ENCODE results near the gene APOA4.
A peak's percentile ranks its signal among the peaks of the same experiment; 100 is the strongest.
"Not testable (repeated sequence)": the region's sequence is repeated elsewhere in the genome, so short reads cannot be mapped to it uniquely, and the experiment has no call there.

APOA4 gene

DNA sequence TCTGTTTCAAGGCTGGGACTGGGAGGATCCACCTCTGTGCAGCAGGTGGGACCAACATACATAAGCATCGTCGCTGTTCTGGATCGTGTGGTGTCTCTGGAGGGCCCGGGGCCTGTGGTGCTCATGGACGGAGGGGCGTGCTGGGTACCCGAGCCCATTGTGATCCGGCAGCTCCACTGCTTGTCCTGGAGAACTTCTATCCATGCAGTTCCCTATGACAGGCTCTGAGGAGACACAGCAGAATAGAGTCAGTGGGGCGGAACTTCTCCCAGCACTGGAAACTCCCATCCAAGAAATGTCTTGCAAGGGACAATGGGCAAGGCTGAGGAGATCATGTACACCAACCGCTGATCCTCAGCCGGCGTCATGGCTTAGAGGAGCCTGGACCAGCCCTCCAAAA lies 26.0 kb upstream of the APOA4 start:
- DNase-seq, result no peak

GRCh38 chr11:116847612-116848011 lies 24.5 kb upstream of the APOA4 start:
- no peak for DNase-seq

DNA sequence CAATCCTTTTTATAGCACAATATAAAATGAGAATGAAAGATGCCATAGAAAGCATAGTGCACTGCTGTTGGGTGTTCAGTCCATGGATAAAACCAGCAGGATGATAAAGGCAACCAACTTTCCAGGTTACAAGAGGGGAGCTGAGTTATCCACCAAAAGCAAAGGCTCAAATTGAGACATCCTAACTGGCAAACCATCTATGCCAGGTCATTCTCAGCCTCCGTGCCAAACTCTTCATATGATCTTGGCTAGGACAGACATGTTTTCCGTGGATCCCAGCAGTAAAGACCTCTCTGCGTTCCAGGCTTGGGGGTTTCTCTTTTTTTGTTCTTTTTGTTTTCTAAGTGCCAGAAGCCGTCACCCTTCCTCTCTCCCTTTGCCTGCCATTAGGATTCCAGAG lies 21.6 kb upstream of the APOA4 start:
- DNase-seq, result no peak

DNA sequence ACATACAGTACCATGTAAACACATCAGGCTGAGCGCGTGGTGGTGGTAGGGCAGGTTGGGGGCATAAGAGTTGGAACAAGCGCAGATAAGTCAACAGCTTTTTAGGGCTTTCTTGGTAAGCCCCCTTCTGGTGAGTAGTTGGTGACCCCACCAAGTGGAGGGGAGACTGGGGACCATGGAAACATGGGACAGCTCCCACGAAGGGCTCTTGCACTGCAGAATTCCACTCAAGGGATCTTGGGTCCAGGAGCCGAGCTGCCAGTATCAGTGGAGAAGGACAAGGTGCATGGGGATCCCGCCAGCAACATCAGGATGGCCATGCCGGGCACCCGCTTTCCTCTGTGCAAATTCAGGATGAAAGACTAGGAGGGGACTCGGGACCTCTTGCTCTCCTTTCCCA lies 20.6 kb upstream of the APOA4 start:
- no peak for DNase-seq

GRCh38 chr11:116842909-116843308 lies 19.8 kb upstream of the APOA4 start:
- no peak for DNase-seq

GRCh38 chr11:116842117-116842516 lies 19.0 kb upstream of the APOA4 start:
- no peak for DNase-seq

GRCh38 chr11:116840746-116841296 lies 17.7 kb upstream of the APOA4 start:
- no peak for DNase-seq

GRCh38 chr11:116840224-116840745 lies 17.2 kb upstream of the APOA4 start:
- peak in 11 of 56 donors; percentile 6 to 44 (median 16) for DNase-seq

- DNase-seq, result no peak
These were observed 15.4 kb upstream of the APOA4 start for GRCh38 chr11:116838321-116839084.

DNA sequence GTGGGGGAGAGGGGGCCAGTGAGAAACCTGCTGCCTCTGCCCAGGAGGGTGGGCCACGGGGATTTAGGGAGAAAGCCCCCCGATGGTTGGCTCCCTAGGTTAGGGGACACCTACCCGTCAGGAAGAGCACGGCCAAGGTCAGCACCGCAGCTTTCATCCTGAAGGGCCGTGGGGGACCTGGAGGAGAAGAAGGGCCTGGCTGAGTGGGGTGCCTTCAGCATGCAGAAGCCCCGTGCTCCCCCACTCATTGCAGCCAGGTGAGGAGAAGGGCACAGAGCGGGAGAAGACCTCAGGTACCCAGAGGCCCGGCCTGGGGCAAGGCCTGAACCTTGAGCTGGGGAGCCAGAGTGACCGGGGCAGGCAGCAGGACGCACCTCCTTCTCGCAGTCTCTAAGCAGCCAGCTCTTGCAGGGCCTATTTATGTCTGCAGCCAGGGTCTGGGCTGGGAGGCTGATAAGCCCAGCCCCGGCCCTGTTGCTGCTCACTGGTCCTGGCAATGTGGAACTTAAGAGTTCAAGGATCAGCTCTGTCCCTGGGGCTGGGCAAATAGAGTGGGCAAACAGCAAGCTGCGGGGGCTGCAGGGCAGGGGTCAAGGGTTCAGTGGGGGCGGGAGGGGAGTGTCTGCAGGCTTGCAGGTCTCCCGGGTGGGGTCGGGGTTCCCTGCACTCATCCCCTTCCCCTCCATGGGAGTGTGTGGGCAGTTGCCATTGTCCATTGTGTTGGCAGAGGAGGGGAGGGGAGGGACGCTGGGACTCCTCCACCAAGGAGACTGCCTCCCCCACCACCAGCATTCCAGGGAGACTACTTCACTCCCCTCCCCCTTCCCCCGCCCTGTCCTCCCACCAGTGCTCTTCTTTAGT lies 14.4 kb upstream of the APOA4 start, which contains the start of gene APOA1:
Gene APOA1, minus strand, starts transcription at position 392 of the 861 bp plus-strand sequence. Its CDS starts 235 bp downstream, at position 157.
- DNase-seq, result peak in 1 of 56 donors; percentile 30

DNA sequence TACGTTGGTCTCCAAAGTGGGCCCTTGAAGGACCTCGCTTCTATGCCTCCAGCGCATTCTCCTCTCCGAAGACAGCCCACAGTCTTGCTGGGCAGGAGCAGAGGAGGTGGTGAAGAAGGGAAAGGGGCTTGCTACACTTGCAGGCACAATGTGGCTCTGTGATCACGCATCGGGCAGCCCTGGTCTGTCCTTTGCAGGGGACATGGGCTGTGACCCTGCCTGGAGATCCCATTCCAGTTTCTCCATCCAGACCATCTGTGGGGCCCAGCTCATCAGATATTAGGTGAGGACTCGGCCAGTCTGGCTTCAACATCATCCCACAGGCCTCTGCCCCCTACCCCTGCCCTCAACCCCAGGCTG lies 13.5 kb upstream of the APOA4 start:
- no peak for DNase-seq

GRCh38 chr11:116835791-116836631 lies 12.9 kb upstream of the APOA4 start:
- DNase-seq, result peak; percentile 18 to 93 (median 78)

- DNase-seq, result peak in 1 of 56 donors; percentile 64
These were observed 12.1 kb upstream of the APOA4 start for GRCh38 chr11:116835042-116835772.

DNA sequence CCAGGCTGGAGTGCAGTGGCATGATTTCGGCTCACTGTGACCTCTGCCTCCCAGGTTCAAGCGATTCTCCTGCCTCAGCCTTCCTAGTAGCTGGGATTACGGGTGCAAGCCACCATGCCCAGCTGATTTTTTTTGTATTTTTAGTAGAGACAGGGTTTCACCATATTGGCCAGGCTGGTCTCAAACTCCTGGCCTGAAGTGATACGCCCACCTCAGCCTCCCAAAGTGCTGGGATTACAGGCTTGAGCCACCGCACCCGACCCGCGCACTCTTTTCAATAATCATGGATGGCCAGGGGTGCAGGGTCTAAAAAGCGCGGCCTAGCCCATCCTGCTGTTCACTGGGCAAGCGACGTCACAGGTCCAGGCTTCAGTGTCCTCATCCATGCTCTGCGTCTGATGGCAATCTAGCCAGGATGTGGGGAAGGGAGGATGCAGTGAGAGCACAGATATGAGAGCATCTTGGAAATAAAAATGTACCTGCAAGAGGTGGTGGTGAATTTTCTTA lies 11.5 kb upstream of the APOA4 start:
- not testable (repeated sequence) for DNase-seq

DNA sequence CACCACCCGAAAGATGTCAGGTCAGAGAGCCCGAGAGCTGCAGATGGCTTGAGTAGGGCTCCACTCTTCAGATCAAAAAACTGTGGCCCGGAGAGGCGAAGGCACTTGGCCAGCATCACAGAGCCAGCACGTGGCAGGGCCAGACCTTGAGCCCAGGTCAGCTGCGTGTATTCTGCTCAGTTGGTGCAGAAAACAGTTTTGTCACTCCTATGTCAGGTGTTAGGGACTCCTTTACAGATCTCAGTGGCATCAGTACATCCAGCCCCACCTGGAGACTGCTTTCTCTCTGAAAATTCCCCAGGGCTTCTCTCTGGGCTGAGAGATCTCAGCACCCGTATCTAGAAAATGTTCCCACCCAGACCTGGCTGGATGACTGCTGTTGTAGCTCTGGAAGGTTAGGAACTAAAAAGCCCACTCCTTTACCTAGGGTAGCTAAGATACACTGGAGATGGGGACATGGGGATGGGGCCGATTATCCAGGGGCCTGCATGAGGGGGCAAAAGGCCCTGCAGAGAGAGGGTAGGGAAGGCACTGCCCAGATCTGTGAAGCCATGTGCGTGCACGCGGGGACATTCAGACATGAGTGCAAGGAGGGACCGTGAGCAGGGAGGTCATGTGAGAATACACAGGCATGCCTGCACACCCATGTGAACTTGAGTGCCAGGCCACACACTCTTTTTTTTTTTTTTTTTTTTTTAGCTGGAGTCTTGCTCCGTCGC lies 10.9 kb upstream of the APOA4 start:
- DNase-seq, result no peak

- DNase-seq, result no peak
These were observed 10.3 kb upstream of the APOA4 start for GRCh38 chr11:116833491-116833815.

DNA sequence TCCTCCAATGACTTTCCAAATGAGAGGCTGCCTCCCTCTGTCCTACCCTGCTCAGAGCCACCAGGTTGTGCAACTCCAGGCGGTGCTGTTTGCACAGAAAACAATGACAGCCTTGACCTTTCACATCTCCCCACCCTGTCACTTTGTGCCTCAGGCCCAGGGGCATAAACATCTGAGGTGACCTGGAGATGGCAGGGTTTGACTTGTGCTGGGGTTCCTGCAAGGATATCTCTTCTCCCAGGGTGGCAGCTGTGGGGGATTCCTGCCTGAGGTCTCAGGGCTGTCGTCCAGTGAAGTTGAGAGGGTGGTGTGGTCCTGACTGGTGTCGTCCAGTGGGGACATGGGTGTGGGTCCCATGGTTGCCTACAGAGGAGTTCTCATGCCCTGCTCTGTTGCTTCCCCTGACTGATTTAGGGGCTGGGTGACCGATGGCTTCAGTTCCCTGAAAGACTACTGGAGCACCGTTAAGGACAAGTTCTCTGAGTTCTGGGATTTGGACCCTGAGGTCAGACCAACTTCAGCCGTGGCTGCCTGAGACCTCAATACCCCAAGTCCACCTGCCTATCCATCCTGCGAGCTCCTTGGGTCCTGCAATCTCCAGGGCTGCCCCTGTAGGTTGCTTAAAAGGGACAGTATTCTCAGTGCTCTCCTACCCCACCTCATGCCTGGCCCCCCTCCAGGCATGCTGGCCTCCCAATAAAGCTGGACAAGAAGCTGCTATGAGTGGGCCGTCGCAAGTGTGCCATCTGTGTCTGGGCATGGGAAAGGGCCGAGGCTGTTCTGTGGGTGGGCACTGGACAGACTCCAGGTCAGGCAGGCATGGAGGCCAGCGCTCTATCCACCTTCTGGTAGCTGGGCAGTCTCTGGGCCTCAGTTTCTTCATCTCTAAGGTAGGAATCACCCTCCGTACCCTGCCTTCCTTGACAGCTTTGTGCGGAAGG lies 9.5 kb upstream of the APOA4 start:
- no peak for DNase-seq

DNA sequence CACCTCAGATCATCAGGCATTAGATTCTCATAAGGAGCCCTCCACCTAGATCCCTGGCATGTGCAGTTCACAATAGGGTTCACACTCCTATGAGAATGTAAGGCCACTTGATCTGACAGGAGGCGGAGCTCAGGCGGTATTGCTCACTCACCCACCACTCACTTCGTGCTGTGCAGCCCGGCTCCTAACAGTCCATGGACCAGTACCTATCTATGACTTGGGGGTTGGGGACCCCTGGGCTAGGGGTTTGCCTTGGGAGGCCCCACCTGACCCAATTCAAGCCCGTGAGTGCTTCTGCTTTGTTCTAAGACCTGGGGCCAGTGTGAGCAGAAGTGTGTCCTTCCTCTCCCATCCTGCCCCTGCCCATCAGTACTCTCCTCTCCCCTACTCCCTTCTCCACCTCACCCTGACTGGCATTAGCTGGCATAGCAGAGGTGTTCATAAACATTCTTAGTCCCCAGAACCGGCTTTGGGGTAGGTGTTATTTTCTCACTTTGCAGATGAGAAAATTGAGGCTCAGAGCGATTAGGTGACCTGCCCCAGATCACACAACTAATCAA lies 8.8 kb upstream of the APOA4 start:
- DNase-seq, result no peak

Data from amygdala (tissue), 56 donors.